Measurements from ENCODE around the gene PCCA.

DNA sequence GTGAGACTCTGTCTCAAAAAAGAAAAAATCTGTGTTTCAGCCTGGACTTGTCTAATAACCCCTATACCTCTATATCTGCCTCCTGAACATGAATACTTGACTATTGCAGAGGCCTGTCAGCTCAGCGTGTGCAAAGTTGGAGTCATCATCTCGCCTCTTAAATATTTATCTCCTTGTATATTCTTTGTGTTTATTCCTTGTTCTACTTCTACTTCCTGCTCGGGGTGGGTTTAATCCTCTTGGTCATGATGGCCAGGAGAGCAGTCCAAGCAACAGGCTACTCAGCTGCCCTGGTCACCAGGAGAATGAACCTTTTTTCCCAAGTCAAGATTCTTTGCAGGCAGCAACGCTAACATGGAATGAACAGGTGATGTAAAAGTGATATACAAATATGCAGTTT lies 119.1 kb downstream of the PCCA start:
- TF ChIP-seq, protein P1, sequence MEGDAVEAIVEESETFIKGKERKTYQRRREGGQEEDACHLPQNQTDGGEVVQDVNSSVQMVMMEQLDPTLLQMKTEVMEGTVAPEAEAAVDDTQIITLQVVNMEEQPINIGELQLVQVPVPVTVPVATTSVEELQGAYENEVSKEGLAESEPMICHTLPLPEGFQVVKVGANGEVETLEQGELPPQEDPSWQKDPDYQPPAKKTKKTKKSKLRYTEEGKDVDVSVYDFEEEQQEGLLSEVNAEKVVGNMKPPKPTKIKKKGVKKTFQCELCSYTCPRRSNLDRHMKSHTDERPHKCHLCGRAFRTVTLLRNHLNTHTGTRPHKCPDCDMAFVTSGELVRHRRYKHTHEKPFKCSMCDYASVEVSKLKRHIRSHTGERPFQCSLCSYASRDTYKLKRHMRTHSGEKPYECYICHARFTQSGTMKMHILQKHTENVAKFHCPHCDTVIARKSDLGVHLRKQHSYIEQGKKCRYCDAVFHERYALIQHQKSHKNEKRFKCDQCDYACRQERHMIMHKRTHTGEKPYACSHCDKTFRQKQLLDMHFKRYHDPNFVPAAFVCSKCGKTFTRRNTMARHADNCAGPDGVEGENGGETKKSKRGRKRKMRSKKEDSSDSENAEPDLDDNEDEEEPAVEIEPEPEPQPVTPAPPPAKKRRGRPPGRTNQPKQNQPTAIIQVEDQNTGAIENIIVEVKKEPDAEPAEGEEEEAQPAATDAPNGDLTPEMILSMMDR (IDR thresholded peaks at IDR 0.05): no peak
- no peak for TF ChIP-seq RXRA (IDR thresholded peaks at IDR 0.05; ENCODE audit: borderline replicate concordance, low read depth)
- TF ChIP-seq POLR2AphosphoS5 (IDR thresholded peaks at IDR 0.05; ENCODE audit: low read depth, low read length): no peak
- TF ChIP-seq SMC3 (IDR thresholded peaks at IDR 0.05; ENCODE audit: low read depth, low read length): no peak
- TF ChIP-seq, protein P2, sequence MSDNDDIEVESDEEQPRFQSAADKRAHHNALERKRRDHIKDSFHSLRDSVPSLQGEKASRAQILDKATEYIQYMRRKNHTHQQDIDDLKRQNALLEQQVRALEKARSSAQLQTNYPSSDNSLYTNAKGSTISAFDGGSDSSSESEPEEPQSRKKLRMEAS (IDR thresholded peaks at IDR 0.05; ENCODE audit: low read depth): no peak
- no peak for TF ChIP-seq EZH2phosphoT487 (IDR thresholded peaks at IDR 0.05; ENCODE audit: borderline replicate concordance, low read depth)
- no peak for TF ChIP-seq EP300 (IDR thresholded peaks at IDR 0.05; ENCODE audit: borderline replicate concordance in 1 of 2, low read depth in 1 of 2, low read length in 1 of 2)
- TF ChIP-seq FOSL2 (IDR thresholded peaks at IDR 0.05; ENCODE audit: borderline replicate concordance, low read depth): no peak
